GM18951 (cell line): ENCODE measurements around the gene ZNF618.

Source experiments
- POLR2A ChIP-seq: IDR thresholded peaks from 4 replicates; pipeline ENCODE4 v1.6.1; 2011; ENCODE audit warnings: mild to moderate bottlenecking; ENCODE audit not compliant: insufficient read length, insufficient read depth; ENCODE audit errors: extremely low read depth
- in situ Hi-C: fragments of 300-500 bp; cut with MboI; formaldehyde crosslinking; loops from one replicate; pipeline ENCODE4 v1.12.0; 2022; ENCODE audit warnings: low sequenced_read_pairs, mixed read lengths, inconsistent platforms; ENCODE audit not compliant: unreplicated experiment

The ZNF618 gene

DNA sequence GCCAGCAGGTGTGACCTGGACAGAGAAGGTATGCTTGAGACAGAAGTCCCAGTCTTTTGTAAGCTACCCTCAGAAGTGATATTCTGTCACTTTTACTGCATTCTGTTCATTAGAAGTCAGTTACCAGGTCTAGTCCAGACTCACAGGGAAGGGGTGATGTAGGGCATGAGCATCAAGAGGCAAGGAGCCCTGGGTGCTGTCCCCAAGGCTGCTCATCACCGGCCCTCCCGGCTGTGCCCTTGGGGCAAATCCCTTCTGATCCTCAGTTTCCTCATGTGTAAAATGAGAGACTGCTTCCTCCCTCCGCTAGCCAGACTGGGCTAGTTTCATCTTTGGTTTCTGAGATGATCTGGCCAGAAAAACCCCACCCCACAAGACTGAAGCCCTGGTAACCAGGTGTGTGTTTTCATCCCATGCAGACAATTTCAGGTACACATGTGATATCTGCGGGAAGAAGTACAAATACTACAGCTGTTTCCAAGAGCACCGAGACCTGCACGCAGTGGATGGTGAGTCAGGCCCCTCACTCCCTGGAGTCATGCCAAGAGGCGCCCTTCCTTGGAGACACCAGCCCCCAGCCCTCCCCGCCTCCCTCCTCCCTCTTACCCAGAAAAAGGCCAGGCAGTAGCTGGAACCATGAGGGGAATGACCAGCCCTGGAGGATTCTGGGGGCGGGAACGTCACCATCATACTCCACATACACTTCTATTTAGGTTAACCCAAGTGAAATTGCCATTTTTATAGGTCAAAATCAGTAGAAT lies 131.0 kb downstream of the ZNF618 start:
- in situ Hi-C loops: no loop called here
- no peak for TF ChIP-seq POLR2A

GRCh38 chr9:114007991-114008666 lies 132.0 kb downstream of the ZNF618 start:
- no peak for TF ChIP-seq POLR2A
- in situ Hi-C loops: no loop called here

- in situ Hi-C loops: no loop called here
- no peak for TF ChIP-seq POLR2A
Measured at GRCh38 chr9:114008667-114009410, 132.7 kb downstream of the ZNF618 start.

- in situ Hi-C loops: no loop called here
- no peak for TF ChIP-seq POLR2A
Measured at GRCh38 chr9:114011313-114011712, 135.2 kb downstream of the ZNF618 start.

- in situ Hi-C loops: no loop called here
- TF ChIP-seq POLR2A: no peak
Measured at GRCh38 chr9:114012126-114012525, 136.0 kb downstream of the ZNF618 start.

- no peak for TF ChIP-seq POLR2A
- in situ Hi-C loops: no loop called here
Measured at GRCh38 chr9:114014044-114014443, 137.9 kb downstream of the ZNF618 start.

DNA sequence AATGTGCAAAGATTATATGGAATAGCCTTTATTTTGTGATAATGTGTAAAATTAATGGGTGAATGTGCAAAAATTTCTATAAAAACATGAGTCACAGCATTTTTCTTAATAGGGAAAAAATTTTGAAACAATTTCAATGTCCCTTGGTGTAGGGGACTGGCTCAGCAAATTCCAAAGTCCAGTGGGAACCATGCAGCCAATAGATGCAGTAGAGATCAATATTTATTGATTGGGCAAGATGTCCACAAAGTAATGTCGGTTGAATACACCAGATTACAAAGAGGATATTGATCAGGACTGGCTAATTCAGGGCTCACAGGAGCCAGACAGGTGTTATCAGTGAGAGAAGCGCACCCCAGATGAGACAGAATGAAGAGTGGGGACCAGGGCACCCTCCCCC lies 139.5 kb downstream of the ZNF618 start:
- in situ Hi-C loops: no loop called here
- TF ChIP-seq POLR2A: no peak

GRCh38 chr9:114016101-114016500 lies 140.0 kb downstream of the ZNF618 start:
- in situ Hi-C loops: no loop called here
- no peak for TF ChIP-seq POLR2A

GRCh38 chr9:114016629-114017423 lies 140.7 kb downstream of the ZNF618 start:
- in situ Hi-C loops: no loop called here
- TF ChIP-seq POLR2A: no peak

DNA sequence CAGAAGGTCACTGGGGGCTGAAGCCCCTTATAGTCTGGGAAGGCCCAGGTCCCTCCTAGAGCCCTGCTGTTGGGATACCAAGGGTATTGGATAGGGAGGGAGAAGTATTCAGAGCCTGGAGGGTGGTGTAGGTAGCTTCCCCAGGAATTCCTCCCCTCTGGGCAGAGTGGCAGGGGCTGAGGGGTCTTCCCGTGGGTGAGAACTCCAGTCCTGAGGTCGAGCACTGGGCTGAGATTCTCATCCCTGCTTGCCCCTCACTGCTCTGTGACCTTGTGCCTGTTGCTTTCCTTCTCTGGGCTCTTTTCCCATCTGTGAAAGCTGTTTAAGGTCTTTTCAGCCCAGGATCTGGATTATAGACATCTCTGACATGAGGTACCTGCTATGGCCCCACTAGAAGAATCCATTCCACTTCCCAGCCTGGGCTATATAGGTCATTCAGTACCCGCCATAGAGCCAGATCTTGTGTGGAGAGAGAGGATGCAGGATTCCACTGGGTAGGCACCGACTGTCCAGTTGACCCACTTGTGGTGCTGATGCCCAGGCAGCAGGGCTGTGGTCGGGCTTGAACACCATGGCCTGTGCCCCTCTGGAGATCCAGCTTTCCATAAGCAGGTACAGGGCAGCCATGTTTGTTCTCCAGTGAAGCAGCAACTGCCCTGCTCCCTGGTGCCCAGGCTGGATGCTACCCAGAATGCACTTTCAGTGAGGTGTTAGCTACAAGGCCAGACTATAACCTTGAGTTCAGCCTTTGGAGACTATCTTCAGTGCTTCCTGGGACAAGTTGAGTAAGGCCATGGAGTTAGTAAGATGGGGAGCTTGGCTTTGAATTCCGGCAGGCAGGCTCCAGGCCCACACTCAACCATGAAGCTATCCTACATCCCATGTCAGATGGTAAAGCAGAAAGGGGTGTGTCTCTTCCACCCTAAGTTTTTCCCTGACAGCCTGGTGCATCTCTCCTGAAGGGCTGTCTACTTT lies 141.9 kb downstream of the ZNF618 start:
- in situ Hi-C loops: no loop called here
- TF ChIP-seq POLR2A: no peak

- no peak for TF ChIP-seq POLR2A
- in situ Hi-C loops: no loop called here
Measured at GRCh38 chr9:114021578-114021977, 145.5 kb downstream of the ZNF618 start.

DNA sequence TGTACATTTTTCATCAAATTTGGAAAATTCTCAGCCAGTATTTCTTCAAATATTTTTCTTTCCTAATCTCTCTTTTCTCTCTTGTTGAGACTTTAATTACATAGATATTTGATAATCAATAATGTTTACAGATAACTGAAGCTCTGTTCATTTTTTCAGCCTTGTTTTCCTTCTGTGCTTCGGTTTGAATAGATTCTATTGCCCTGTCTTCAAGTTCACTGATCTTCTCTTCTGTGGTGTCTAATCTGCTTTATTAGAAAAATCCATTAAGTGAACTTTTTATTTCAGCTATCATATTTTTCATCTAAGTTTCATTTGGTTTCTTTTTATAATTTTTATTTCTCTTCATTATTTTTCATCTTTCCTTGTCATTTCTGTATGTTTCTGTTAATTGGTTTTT lies 147.9 kb downstream of the ZNF618 start:
- no peak for TF ChIP-seq POLR2A
- in situ Hi-C loops: no loop called here
